ENCODE data around the gene MRPL37. TPM values are rescaled to one million over a fixed set of nuclear protein-coding genes. Genes with fewer than 3 reads are reported as not detected.

MRPL37 gene
- total RNA-seq, 2 experiments from 2014 or later, result 206 to 216 TPM

GRCh38 chr1:54253480-54253879, 53.5 kb downstream of the MRPL37 start:
- no peak overlapping the region for H3K4me3 Mint-ChIP-seq
- DNase-seq, result no peak
- H3K27ac Mint-ChIP-seq, result peak overlapping the region; percentile 16
- no peaks in the 10 kb centered on the region for H3K27me3 Mint-ChIP-seq
- H3K4me1 Mint-ChIP-seq, result no peaks in the 10 kb centered on the region
- H3K36me3 Mint-ChIP-seq, result peaks cover 6% of the 10 kb centered on the region
- no peaks in the 10 kb centered on the region for H3K9me3 Mint-ChIP-seq

GRCh38 chr1:54254055-54254454, 54.1 kb downstream of the MRPL37 start:
- DNase-seq, result no peak
- Mint-ChIP-seq H3K9me3 (no peaks in the 10 kb centered on the region), H3K36me3 (peaks cover 6% of the 10 kb centered on the region), H3K27ac (no peak overlapping the region), H3K4me1 (no peaks in the 10 kb centered on the region), H3K27me3 (no peaks in the 10 kb centered on the region), H3K4me3 (no peak overlapping the region)

- Mint-ChIP-seq H3K9me3 (no peaks in the 10 kb centered on the region), H3K27me3 (no peaks in the 10 kb centered on the region), H3K4me1 (no peaks in the 10 kb centered on the region), H3K36me3 (peaks cover 3% of the 10 kb centered on the region), H3K4me3 (no peak overlapping the region), H3K27ac (no peak overlapping the region)
- DNase-seq, result no peak
These were observed 55.2 kb downstream of the MRPL37 start for GRCh38 chr1:54255026-54255702.

- no peak overlapping the region for H3K27ac Mint-ChIP-seq
- no peak overlapping the region for H3K4me3 Mint-ChIP-seq
- H3K27me3 Mint-ChIP-seq, result no peaks in the 10 kb centered on the region
- H3K36me3 Mint-ChIP-seq, result peaks cover 3% of the 10 kb centered on the region
- H3K9me3 Mint-ChIP-seq, result no peaks in the 10 kb centered on the region
- H3K4me1 Mint-ChIP-seq, result no peaks in the 10 kb centered on the region
- DNase-seq, result no peak
These were observed 56.8 kb downstream of the MRPL37 start for GRCh38 chr1:54256522-54257345.

GRCh38 chr1:54257346-54257620, 57.3 kb downstream of the MRPL37 start:
- H3K27ac Mint-ChIP-seq, result no peak overlapping the region
- no peaks in the 10 kb centered on the region for H3K9me3 Mint-ChIP-seq
- DNase-seq, result no peak
- H3K27me3 Mint-ChIP-seq, result no peaks in the 10 kb centered on the region
- H3K36me3 Mint-ChIP-seq, result peaks cover 3% of the 10 kb centered on the region
- H3K4me1 Mint-ChIP-seq, result no peaks in the 10 kb centered on the region
- no peak overlapping the region for H3K4me3 Mint-ChIP-seq

- Mint-ChIP-seq H3K9me3 (no peaks in the 10 kb centered on the region), H3K4me1 (peaks cover 1% of the 10 kb centered on the region), H3K4me3 (no peak overlapping the region), H3K27me3 (no peaks in the 10 kb centered on the region), H3K27ac (no peak overlapping the region), H3K36me3 (peaks cover 3% of the 10 kb centered on the region)
- DNase-seq, result no peak
These were observed 57.9 kb downstream of the MRPL37 start for GRCh38 chr1:54257876-54258275.

GRCh38 chr1:54259546-54260140, 59.7 kb downstream of the MRPL37 start:
- no peak overlapping the region for H3K27ac Mint-ChIP-seq
- H3K4me3 Mint-ChIP-seq, result no peak overlapping the region
- peaks cover 7% of the 10 kb centered on the region for H3K4me1 Mint-ChIP-seq
- H3K9me3 Mint-ChIP-seq, result no peaks in the 10 kb centered on the region
- no peak for DNase-seq
- no peaks in the 10 kb centered on the region for H3K27me3 Mint-ChIP-seq
- peaks cover 3% of the 10 kb centered on the region for H3K36me3 Mint-ChIP-seq

GRCh38 chr1:54260810-54261209, 60.8 kb downstream of the MRPL37 start:
- peaks cover 3% of the 10 kb centered on the region for H3K36me3 Mint-ChIP-seq
- no peak overlapping the region for H3K4me3 Mint-ChIP-seq
- DNase-seq, result no peak
- H3K27ac Mint-ChIP-seq, result no peak overlapping the region
- H3K9me3 Mint-ChIP-seq, result no peaks in the 10 kb centered on the region
- no peaks in the 10 kb centered on the region for H3K27me3 Mint-ChIP-seq
- H3K4me1 Mint-ChIP-seq, result peaks cover 7% of the 10 kb centered on the region

- no peaks in the 10 kb centered on the region for H3K9me3 Mint-ChIP-seq
- no peak for DNase-seq
- H3K4me3 Mint-ChIP-seq, result no peak overlapping the region
- no peaks in the 10 kb centered on the region for H3K27me3 Mint-ChIP-seq
- H3K27ac Mint-ChIP-seq, result no peak overlapping the region
- peaks cover 9% of the 10 kb centered on the region for H3K4me1 Mint-ChIP-seq
- H3K36me3 Mint-ChIP-seq, result no peaks in the 10 kb centered on the region
These were observed 62.3 kb downstream of the MRPL37 start for GRCh38 chr1:54262244-54262643.

- Mint-ChIP-seq H3K4me1 (peaks cover 13% of the 10 kb centered on the region), H3K36me3 (no peaks in the 10 kb centered on the region), H3K27ac (peak overlapping the region; percentile 48), H3K9me3 (no peaks in the 10 kb centered on the region), H3K27me3 (no peaks in the 10 kb centered on the region), H3K4me3 (no peak overlapping the region)
- no peak for DNase-seq
These were observed 63.7 kb downstream of the MRPL37 start for GRCh38 chr1:54263601-54264226.

- DNase-seq, result no peak
- peaks cover 15% of the 10 kb centered on the region for H3K4me1 Mint-ChIP-seq
- no peak overlapping the region for H3K27ac Mint-ChIP-seq
- H3K27me3 Mint-ChIP-seq, result no peaks in the 10 kb centered on the region
- no peaks in the 10 kb centered on the region for H3K9me3 Mint-ChIP-seq
- no peak overlapping the region for H3K4me3 Mint-ChIP-seq
- H3K36me3 Mint-ChIP-seq, result no peaks in the 10 kb centered on the region
These were observed 65.2 kb downstream of the MRPL37 start for GRCh38 chr1:54265126-54265525.

- Mint-ChIP-seq H3K27ac (no peak overlapping the region), H3K4me1 (peaks cover 17% of the 10 kb centered on the region), H3K4me3 (no peak overlapping the region), H3K36me3 (no peaks in the 10 kb centered on the region), H3K9me3 (no peaks in the 10 kb centered on the region), H3K27me3 (no peaks in the 10 kb centered on the region)
- no peak for DNase-seq
These were observed 65.7 kb downstream of the MRPL37 start for GRCh38 chr1:54265659-54266058.

- H3K27ac Mint-ChIP-seq, result no peak overlapping the region
- no peaks in the 10 kb centered on the region for H3K27me3 Mint-ChIP-seq
- DNase-seq, result no peak
- no peak overlapping the region for H3K4me3 Mint-ChIP-seq
- H3K36me3 Mint-ChIP-seq, result no peaks in the 10 kb centered on the region
- H3K9me3 Mint-ChIP-seq, result no peaks in the 10 kb centered on the region
- peaks cover 17% of the 10 kb centered on the region for H3K4me1 Mint-ChIP-seq
These were observed 66.2 kb downstream of the MRPL37 start for GRCh38 chr1:54266195-54266594.

GRCh38 chr1:54266908-54267307, 66.9 kb downstream of the MRPL37 start:
- H3K9me3 Mint-ChIP-seq, result no peaks in the 10 kb centered on the region
- H3K27me3 Mint-ChIP-seq, result no peaks in the 10 kb centered on the region
- H3K4me1 Mint-ChIP-seq, result peaks cover 17% of the 10 kb centered on the region
- H3K27ac Mint-ChIP-seq, result peak overlapping the region; percentile 56
- DNase-seq, result no peak
- H3K36me3 Mint-ChIP-seq, result no peaks in the 10 kb centered on the region
- H3K4me3 Mint-ChIP-seq, result no peak overlapping the region

Measured in activated naive CD8-positive, alpha-beta T cell treated with anti-CD3 and anti-CD28 coated beads for 36 hours (primary cell).